Smooth muscle cell of bladder (primary cell): ENCODE measurements around the gene AGAP1. TPM values are rescaled to one million over a fixed set of nuclear protein-coding genes. Genes with fewer than 3 reads are reported as not detected.

ENCODE experiments used
- total RNA-seq: library from RNA; depleted of rRNA; stranded (reverse); fragments of >200 nt; gene quantifications from 2 replicates; pipeline ENCODE4 v1.2.3, GENCODE V29; 2014

Gene AGAP1
- total RNA-seq, result 6.5 and 10.8 TPM in 2 replicates

GRCh38 chr2:235493775-235494715, at the start of gene AGAP1:
TSS of gene AGAP1 (plus strand) at chr2:235494043.

GRCh38 chr2:236168110-236169080, 674.6 kb downstream of the AGAP1 start, which contains the start of gene GBX2:
TSS of gene GBX2 (minus strand) at chr2:236168386. CDS start at chr2:236167971, 415 bp downstream.

